ENCODE data around the gene CABP2.

DNA sequence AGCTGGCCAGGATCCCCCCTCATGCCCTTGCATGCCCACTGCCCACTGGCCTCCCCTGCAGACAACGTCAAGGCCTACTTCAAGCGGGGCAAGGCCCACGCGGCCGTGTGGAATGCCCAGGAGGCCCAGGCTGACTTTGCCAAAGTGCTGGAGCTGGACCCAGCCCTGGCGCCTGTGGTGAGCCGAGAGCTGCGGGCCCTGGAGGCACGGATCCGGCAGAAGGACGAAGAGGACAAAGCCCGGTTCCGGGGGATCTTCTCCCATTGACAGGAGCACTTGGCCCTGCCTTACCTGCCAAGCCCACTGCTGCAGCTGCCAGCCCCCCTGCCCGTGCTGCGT, 32.5 kb downstream of the CABP2 start:
- TF ChIP-seq, protein P1, sequence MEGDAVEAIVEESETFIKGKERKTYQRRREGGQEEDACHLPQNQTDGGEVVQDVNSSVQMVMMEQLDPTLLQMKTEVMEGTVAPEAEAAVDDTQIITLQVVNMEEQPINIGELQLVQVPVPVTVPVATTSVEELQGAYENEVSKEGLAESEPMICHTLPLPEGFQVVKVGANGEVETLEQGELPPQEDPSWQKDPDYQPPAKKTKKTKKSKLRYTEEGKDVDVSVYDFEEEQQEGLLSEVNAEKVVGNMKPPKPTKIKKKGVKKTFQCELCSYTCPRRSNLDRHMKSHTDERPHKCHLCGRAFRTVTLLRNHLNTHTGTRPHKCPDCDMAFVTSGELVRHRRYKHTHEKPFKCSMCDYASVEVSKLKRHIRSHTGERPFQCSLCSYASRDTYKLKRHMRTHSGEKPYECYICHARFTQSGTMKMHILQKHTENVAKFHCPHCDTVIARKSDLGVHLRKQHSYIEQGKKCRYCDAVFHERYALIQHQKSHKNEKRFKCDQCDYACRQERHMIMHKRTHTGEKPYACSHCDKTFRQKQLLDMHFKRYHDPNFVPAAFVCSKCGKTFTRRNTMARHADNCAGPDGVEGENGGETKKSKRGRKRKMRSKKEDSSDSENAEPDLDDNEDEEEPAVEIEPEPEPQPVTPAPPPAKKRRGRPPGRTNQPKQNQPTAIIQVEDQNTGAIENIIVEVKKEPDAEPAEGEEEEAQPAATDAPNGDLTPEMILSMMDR (IDR thresholded peaks at IDR 0.05; ENCODE audit: low read depth, low read length, poor library complexity, severe bottlenecking), result no peak
- TF ChIP-seq EZH2phosphoT487 (IDR thresholded peaks at IDR 0.05; ENCODE audit: borderline replicate concordance, low read length), result no peak
